H1 (cell line): ENCODE measurements around the gene PLXNB3. TPM values are rescaled to one million over a fixed set of nuclear protein-coding genes. Genes with fewer than 3 reads are reported as not detected.

Experiments used
- KDM4A ChIP-seq: IDR thresholded peaks from one replicate; pipeline ENCODE4 v1.7.1; 2012; ENCODE audit warnings: low read depth, mild to moderate bottlenecking, moderate library complexity, low read length, inconsistent platforms; ENCODE audit not compliant: severe bottlenecking
- MAX ChIP-seq: IDR thresholded peaks from 2 replicates; pipeline ENCODE4 v1.6.1; 2012; ENCODE audit warnings: inconsistent platforms
- polyA plus RNA-seq, 7 experiments: library from polyadenylated mRNA; depleted of rRNA in 3 of 7; stranded (reverse) in 5 of 7; unstranded in 2 of 7; fragments of >200 nt in 5 of 7; fragments of 200-250 nt in 2 of 7; gene quantifications; 1 replicate in 5 of 7; 2 replicates in 1 of 7; 4 replicates in 1 of 7; pipeline versions ENCODE4 v1.2.1 to v1.2.3, GENCODE V29; 2011 to 2013; ENCODE audit warnings: missing spikeins in 2 of 7, mixed read lengths in 2 of 7
- total RNA-seq: library from RNA; stranded (reverse); fragmentation: NEBNext Ultra II Directional; extraction: Animal tissue kit (Norgen Biotek cat#: 25700); gene quantifications from 2 replicates; pipeline ENCODE4 v1.2.1, GENCODE V29; 2021

PLXNB3 gene
- total and polyA plus RNA-seq, 2 of the 8 experiments (the other 6 are each of a cell fraction or from before 2014, with no cell fraction given) = 1.2 to 2.7 TPM

DNA sequence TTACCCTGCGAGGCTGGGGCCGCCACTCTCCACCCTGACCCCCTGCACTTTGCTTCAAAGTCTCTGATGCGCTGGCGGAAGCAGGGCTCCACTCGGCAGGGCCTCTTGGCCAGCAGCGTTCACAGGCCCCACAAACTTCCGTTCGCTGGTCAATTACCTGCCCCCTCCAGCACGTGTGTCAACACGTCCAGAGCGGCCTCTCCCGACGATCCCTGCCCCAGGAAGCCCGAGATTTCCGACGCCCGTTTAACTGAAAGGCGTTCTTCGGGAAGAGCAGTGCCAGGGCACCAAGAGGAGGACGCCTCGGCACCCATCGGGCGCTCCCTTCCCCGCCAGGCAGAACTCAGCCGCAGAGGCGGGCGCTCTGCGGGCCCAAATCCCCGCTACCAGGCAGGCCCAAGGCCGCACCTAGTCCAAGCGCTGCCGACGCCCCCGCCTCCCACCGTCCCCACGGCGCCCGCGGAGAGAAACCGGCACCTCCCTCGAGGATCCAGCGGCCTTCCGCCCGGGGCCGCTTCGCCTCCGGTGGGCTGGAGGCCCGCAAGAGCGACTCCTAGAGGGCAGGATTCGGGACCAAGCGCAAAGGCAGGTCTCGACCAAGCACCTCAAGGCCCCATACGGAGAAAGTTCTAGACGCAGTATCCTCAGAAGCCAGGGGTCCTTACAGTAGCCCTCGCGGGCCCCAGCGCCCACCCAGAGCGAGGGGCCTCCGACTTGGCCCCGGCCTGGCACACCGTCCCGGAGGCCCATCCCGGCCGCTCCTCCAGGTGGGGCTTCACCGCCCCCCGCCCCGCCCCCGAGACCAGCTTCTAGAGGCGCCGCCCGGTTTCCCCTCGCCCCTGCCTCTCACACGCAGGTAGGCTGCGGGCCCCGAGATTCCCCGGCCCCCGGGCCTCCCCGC is 40.4 kb upstream of the PLXNB3 start (continued):
- 0 out of 2 replicates have a peak, but pooled peaks have one; percentile 48 for TF ChIP-seq MAX
- TF ChIP-seq KDM4A = peak; percentile 1
